Epithelial cell of proximal tubule (primary cell): ENCODE data around the gene RERE. TPM values are rescaled to one million over a fixed set of nuclear protein-coding genes. Genes with fewer than 3 reads are reported as not detected.

ENCODE experiments used
- DNase-seq: peaks from one replicate; pipeline ENCODE4 v3.0.0-alpha.2; 2011; ENCODE audit warnings: low read depth
- H3K4me3 ChIP-seq: 2 replicates; pipeline ENCODE4 v1.5.1; 2011; ENCODE audit warnings: low read depth, mild to moderate bottlenecking, low read length
- CTCF ChIP-seq: conservative IDR thresholded peaks from 2 replicates; pipeline ENCODE4 v1.5.1; 2012; ENCODE audit warnings: low read depth, mild to moderate bottlenecking, low read length
- total RNA-seq: library from RNA; depleted of rRNA; stranded (reverse); fragments of >200 nt; gene quantifications from 2 replicates; pipeline ENCODE4 v1.2.3, GENCODE V29; 2015

The RERE gene
- total RNA-seq, 1 donor from 2014 or later, result 18.0 TPM

GRCh38 chr1:8343044-8343443 is 474.4 kb downstream of the RERE start:
- no peak for TF ChIP-seq CTCF
- DNase-seq, result no peak
- no peak overlapping the region for H3K4me3 ChIP-seq

GRCh38 chr1:8342325-8342724 is 475.1 kb downstream of the RERE start:
- no peak for TF ChIP-seq CTCF
- no peak overlapping the region for H3K4me3 ChIP-seq
- DNase-seq, result no peak

GRCh38 chr1:8340448-8340847 is 477.0 kb downstream of the RERE start:
- DNase-seq, result no peak
- no peak for TF ChIP-seq CTCF
- no peak overlapping the region for H3K4me3 ChIP-seq

- H3K4me3 ChIP-seq, result no peak overlapping the region
- no peak for DNase-seq
- no peak for TF ChIP-seq CTCF
These were observed 478.2 kb downstream of the RERE start for GRCh38 chr1:8339203-8339600.

- no peak for TF ChIP-seq CTCF
- H3K4me3 ChIP-seq, result no peak overlapping the region
- DNase-seq, result no peak
These were observed 478.8 kb downstream of the RERE start for GRCh38 chr1:8338526-8339202.

- no peak overlapping the region for H3K4me3 ChIP-seq
- no peak for DNase-seq
- no peak for TF ChIP-seq CTCF
These were observed 479.5 kb downstream of the RERE start for GRCh38 chr1:8337776-8338525.

GRCh38 chr1:8335246-8335645 is 482.2 kb downstream of the RERE start:
- TF ChIP-seq CTCF, result no peak
- DNase-seq, result no peak
- no peak overlapping the region for H3K4me3 ChIP-seq
